Lower leg skin (tissue), 4 donors: ENCODE results near the gene KLHL34. TPM values are rescaled to one million over a fixed set of nuclear protein-coding genes. Genes with fewer than 3 reads are reported as not detected.

Source experiments
- DNase-seq, 2 donors: peaks; one replicate each; pipeline ENCODE4 v3.0.0-alpha.2; 2019; ENCODE audit warnings: low spot score in 2 of 2
- H3K4me3 ChIP-seq: fragments of 200-600 bp; sonication (generic); 2 replicates; pipeline ENCODE4 v1.5.1; 2017; ENCODE audit warnings: mild to moderate bottlenecking, low read depth; ENCODE audit not compliant: poor library complexity, severe bottlenecking
- CTCF ChIP-seq, 3 donors: fragments of 450-650 bp; IDR thresholded peaks; one replicate each; pipeline ENCODE4 v1.5.1; 2016; ENCODE audit warnings: antibody characterized with exemption in 3 of 3, mild to moderate bottlenecking in 3 of 3, moderate library complexity in 2 of 3
- POLR2A ChIP-seq, 2 donors: fragments of 450-650 bp; IDR thresholded peaks; one replicate each; pipeline ENCODE4 v1.6.1; 2016 to 2017; ENCODE audit warnings: antibody characterized with exemption in 2 of 2, mild to moderate bottlenecking in 1 of 2, moderate library complexity in 1 of 2
- WGBS, 2 donors: methylation state at CpG; one replicate each; pipeline ENCODE4 v1.1.5; 2018; 5-methylcytosine and 5-hydroxymethylcytosine counted together
- intact Hi-C: fragments of 100-400 bp; cut with DNase I; formaldehyde crosslinking; loops from one replicate; pipeline ENCODE4 v1.15.0; 2023; ENCODE audit warnings: low total_unique reads
- total RNA-seq, 4 donors: library from RNA; depleted of rRNA; stranded (reverse); fragments of >200 nt; gene quantifications; one replicate each; pipeline ENCODE4 v1.1.0, GENCODE V29; 2016

The KLHL34 gene
- total RNA-seq, 4 donors from 2014 or later = 0.23 to 0.59 (median 0.37) TPM

- no peak for DNase-seq
- WGBS, 2 donors = 65 to 78% methylated on average over 3 of the region's 3 CpGs
- no peak overlapping the region for H3K4me3 ChIP-seq
- intact Hi-C loops = no loop called here
- TF ChIP-seq CTCF (IDR thresholded peaks at IDR 0.05) (no peak), POLR2A (IDR thresholded peaks at IDR 0.05) (no peak)
Measured at GRCh38 chrX:21659320-21659719, 1.2 kb upstream of the KLHL34 start.

- no peak overlapping the region for H3K4me3 ChIP-seq
- 13 to 37% methylated on average over 4 to 23 of the region's 23 CpGs for WGBS, 2 donors
- intact Hi-C loops = no loop called here
- DNase-seq = no peak
- TF ChIP-seq POLR2A (IDR thresholded peaks at IDR 0.05) (no peak), CTCF (IDR thresholded peaks at IDR 0.05) (no peak)
Measured at GRCh38 chrX:21658746-21659145, 616 bp upstream of the KLHL34 start.

- no peak for TF ChIP-seq CTCF (IDR thresholded peaks at IDR 0.05)
- no peak for TF ChIP-seq POLR2A (IDR thresholded peaks at IDR 0.05)
- 70 to 71% methylated on average over 16 to 35 of the region's 57 CpGs for WGBS, 2 donors
- no peak overlapping the region for H3K4me3 ChIP-seq
- intact Hi-C loops = no loop called here
- DNase-seq = no peak
Measured at GRCh38 chrX:21657318-21658151, 595 bp downstream of the KLHL34 start.

- 48 to 76% methylated on average over 19 to 61 of the region's 61 CpGs for WGBS, 2 donors
- no peak for TF ChIP-seq CTCF (IDR thresholded peaks at IDR 0.05)
- TF ChIP-seq POLR2A (IDR thresholded peaks at IDR 0.05) = no peak
- intact Hi-C loops = no loop called here
- H3K4me3 ChIP-seq = no peak overlapping the region
- DNase-seq = no peak
Measured at GRCh38 chrX:21656587-21657317, 1.4 kb downstream of the KLHL34 start.

- no peak overlapping the region for H3K4me3 ChIP-seq
- TF ChIP-seq CTCF (IDR thresholded peaks at IDR 0.05) = no peak
- TF ChIP-seq POLR2A (IDR thresholded peaks at IDR 0.05) = no peak
- 61 to 66% methylated on average over 21 to 68 of the region's 76 CpGs for WGBS, 2 donors
- DNase-seq = no peak
- intact Hi-C loops = no loop called here
Measured at GRCh38 chrX:21655901-21656586, 2.1 kb downstream of the KLHL34 start.
